Karpas-422 (cell line): ENCODE results near the gene TMTC2. TPM values are rescaled to one million over a fixed set of nuclear protein-coding genes. Genes with fewer than 3 reads are reported as not detected.

Source experiments
- DNase-seq: peaks from one replicate; pipeline ENCODE4 v3.0.0-alpha.2; 2015
- H2AFZ ChIP-seq: fragments of 200-600 bp; sonication (generic); 2 replicates; pipeline ENCODE4 v1.6.1; 2014; ENCODE audit warnings: antibody characterized with exemption, low read length, mixed read lengths
- H3K27ac ChIP-seq: fragments of 200-600 bp; sonication (generic); 2 replicates; pipeline ENCODE4 v1.5.1; 2014; ENCODE audit warnings: mild to moderate bottlenecking, low read length, moderate library complexity
- H3K27me3 ChIP-seq: fragments of 200-600 bp; sonication (generic); 2 replicates; pipeline ENCODE4 v1.6.1; 2014; ENCODE audit warnings: low read length, mixed read lengths
- H3K36me3 ChIP-seq: fragments of 200-600 bp; sonication (generic); 2 replicates; pipeline ENCODE4 v1.6.1; 2014; ENCODE audit warnings: low read length, mixed read lengths; ENCODE audit not compliant: insufficient read depth
- H3K4me1 ChIP-seq: fragments of 200-600 bp; sonication (generic); 2 replicates; pipeline ENCODE4 v1.6.1; 2014; ENCODE audit warnings: mild to moderate bottlenecking, low read length, mixed read lengths
- H3K4me2 ChIP-seq: fragments of 200-600 bp; sonication (generic); 2 replicates; pipeline ENCODE4 v1.6.1; 2014; ENCODE audit warnings: low read length, low read depth, mild to moderate bottlenecking; ENCODE audit not compliant: poor library complexity, severe bottlenecking
- H3K4me3 ChIP-seq: fragments of 200-600 bp; sonication (generic); 2 replicates; pipeline ENCODE4 v1.5.1; 2014; ENCODE audit warnings: mild to moderate bottlenecking, antibody characterized with exemption, low read length, mixed read lengths
- H3K79me2 ChIP-seq: fragments of 200-600 bp; sonication (generic); 2 replicates; pipeline ENCODE4 v1.6.1; 2014; ENCODE audit warnings: mild to moderate bottlenecking, low read length, mixed read lengths
- H3K9ac ChIP-seq: fragments of 200-600 bp; sonication (generic); 2 replicates; pipeline ENCODE4 v1.6.0; 2014; ENCODE audit warnings: low read length
- H3K9me2 ChIP-seq: fragments of 200-600 bp; sonication (generic), shearing (Covaris generic); replicated peaks from 2 replicates; pipeline ENCODE4 v1.6.0; 2014; ENCODE audit warnings: mild to moderate bottlenecking, low read length, moderate library complexity; ENCODE audit not compliant: insufficient read depth
- H3K9me3 ChIP-seq: fragments of 300-700, 200-600 bp; sonication (generic); 2 replicates; pipeline ENCODE4 v1.6.1; 2014; ENCODE audit warnings: low read length, mixed read lengths
- H4K20me1 ChIP-seq: fragments of 200-600 bp; sonication (generic); 2 replicates; pipeline ENCODE4 v1.6.1; 2014; ENCODE audit warnings: mild to moderate bottlenecking, antibody characterized with exemption, low read length, low read depth; ENCODE audit not compliant: insufficient read depth
- total RNA-seq: library from RNA; depleted of rRNA; stranded (reverse); fragments of >200 nt; shearing (Covaris generic); gene quantifications from 2 replicates; pipeline ENCODE4 v1.2.3, GENCODE V29; 2014; ENCODE audit warnings: low replicate concordance

Gene TMTC2
- total RNA-seq, 1 experiment from 2014 or later, result 5.0 TPM

DNA sequence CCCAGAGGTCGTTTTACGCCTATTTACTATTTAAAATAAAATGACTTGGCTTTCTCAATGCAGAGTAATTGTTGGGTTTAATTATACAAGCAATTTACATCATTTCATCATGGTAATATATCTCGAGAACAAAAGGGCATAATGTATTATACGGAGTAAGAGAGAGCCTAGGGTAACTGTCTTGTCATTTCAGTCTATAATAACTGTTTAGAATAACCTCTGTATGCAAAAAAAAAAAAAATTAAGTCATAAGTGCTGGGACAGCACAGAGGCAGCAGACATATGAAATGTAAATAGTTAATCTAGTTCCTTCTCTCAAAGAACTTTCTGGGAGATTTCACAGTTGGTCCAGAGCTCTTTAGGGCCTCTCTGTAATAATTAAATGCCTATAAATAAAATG lies 284.9 kb downstream of the TMTC2 start:
- no peak overlapping the region for H3K9ac ChIP-seq
- no peak overlapping the region for H3K4me2 ChIP-seq
- no peak overlapping the region for H3K27ac ChIP-seq
- no peak overlapping the region for H2AFZ ChIP-seq
- H3K79me2 ChIP-seq, result no peaks in the 10 kb centered on the region
- H4K20me1 ChIP-seq, result no peaks in the 10 kb centered on the region
- H3K4me1 ChIP-seq, result no peaks in the 10 kb centered on the region
- no peaks in the 10 kb centered on the region for H3K36me3 ChIP-seq
- DNase-seq, result no peak
- H3K4me3 ChIP-seq, result no peak overlapping the region
- no peaks in the 10 kb centered on the region for H3K27me3 ChIP-seq
- H3K9me2 ChIP-seq, result 0 out of 2 replicates have a peak, but pooled peaks cover 2% of the 10 kb centered on the region
- no peaks in the 10 kb centered on the region for H3K9me3 ChIP-seq

GRCh38 chr12:82972624-82973023 lies 285.9 kb downstream of the TMTC2 start:
- Histone ChIP-seq H3K4me3 (no peak overlapping the region), H3K79me2 (no peaks in the 10 kb centered on the region), H3K36me3 (no peaks in the 10 kb centered on the region), H3K27me3 (no peaks in the 10 kb centered on the region), H3K4me1 (no peaks in the 10 kb centered on the region), H3K9ac (no peak overlapping the region), H4K20me1 (no peaks in the 10 kb centered on the region), H3K4me2 (no peak overlapping the region), H3K9me3 (no peaks in the 10 kb centered on the region), H2AFZ (no peak overlapping the region), H3K9me2 (0 out of 2 replicates have a peak, but pooled peaks cover 2% of the 10 kb centered on the region), H3K27ac (no peak overlapping the region)
- DNase-seq, result no peak

- H3K9me3 ChIP-seq, result no peaks in the 10 kb centered on the region
Observed at GRCh38 chr12:82973592-82973991, 286.9 kb downstream of the TMTC2 start.

GRCh38 chr12:82981150-82981549 lies 294.4 kb downstream of the TMTC2 start:
- no peaks in the 10 kb centered on the region for H3K9me2 ChIP-seq
- DNase-seq, result no peak
- H2AFZ ChIP-seq, result no peak overlapping the region
- no peaks in the 10 kb centered on the region for H3K9me3 ChIP-seq
- no peaks in the 10 kb centered on the region for H4K20me1 ChIP-seq
- no peaks in the 10 kb centered on the region for H3K36me3 ChIP-seq
- no peak overlapping the region for H3K9ac ChIP-seq
- no peaks in the 10 kb centered on the region for H3K79me2 ChIP-seq
- H3K4me3 ChIP-seq, result no peak overlapping the region
- no peak overlapping the region for H3K27ac ChIP-seq
- no peaks in the 10 kb centered on the region for H3K4me1 ChIP-seq
- no peaks in the 10 kb centered on the region for H3K27me3 ChIP-seq
- no peak overlapping the region for H3K4me2 ChIP-seq

More at GRCh38 chr12:82973592-82973991, 286.9 kb downstream of the TMTC2 start:
- Histone ChIP-seq H2AFZ (no peak overlapping the region), H3K79me2 (no peaks in the 10 kb centered on the region), H3K4me3 (no peak overlapping the region), H4K20me1 (no peaks in the 10 kb centered on the region), H3K27me3 (no peaks in the 10 kb centered on the region), H3K4me1 (no peaks in the 10 kb centered on the region), H3K9ac (no peak overlapping the region), H3K4me2 (no peak overlapping the region), H3K27ac (no peak overlapping the region), H3K9me2 (0 out of 2 replicates have a peak, but pooled peaks cover 2% of the 10 kb centered on the region), H3K36me3 (no peaks in the 10 kb centered on the region)
- no peak for DNase-seq

GRCh38 chr12:82994117-82994516 lies 307.4 kb downstream of the TMTC2 start:
- H3K4me2 ChIP-seq, result no peak overlapping the region
- no peaks in the 10 kb centered on the region for H3K9me2 ChIP-seq
- H3K9ac ChIP-seq, result no peak overlapping the region
- H3K27ac ChIP-seq, result no peak overlapping the region
- H3K36me3 ChIP-seq, result no peaks in the 10 kb centered on the region
- H3K27me3 ChIP-seq, result peaks cover 1% of the 10 kb centered on the region; the same call in 1 of the 2 replicates
- no peaks in the 10 kb centered on the region for H4K20me1 ChIP-seq
- no peak for DNase-seq
- H3K79me2 ChIP-seq, result no peaks in the 10 kb centered on the region
- no peak overlapping the region for H2AFZ ChIP-seq
- H3K9me3 ChIP-seq, result no peaks in the 10 kb centered on the region
- no peak overlapping the region for H3K4me3 ChIP-seq
- no peaks in the 10 kb centered on the region for H3K4me1 ChIP-seq

- Histone ChIP-seq H3K9me2 (no peaks in the 10 kb centered on the region), H3K4me1 (no peaks in the 10 kb centered on the region), H3K27ac (no peak overlapping the region), H3K36me3 (no peaks in the 10 kb centered on the region), H3K79me2 (no peaks in the 10 kb centered on the region), H3K4me2 (no peak overlapping the region), H3K27me3 (peaks cover 3% of the 10 kb centered on the region; the same call in 1 of the 2 replicates), H4K20me1 (no peaks in the 10 kb centered on the region), H3K9ac (no peak overlapping the region), H3K4me3 (no peak overlapping the region), H2AFZ (no peak overlapping the region), H3K9me3 (no peaks in the 10 kb centered on the region)
- no peak for DNase-seq
Observed at GRCh38 chr12:82996168-82996812, 309.6 kb downstream of the TMTC2 start.

DNA sequence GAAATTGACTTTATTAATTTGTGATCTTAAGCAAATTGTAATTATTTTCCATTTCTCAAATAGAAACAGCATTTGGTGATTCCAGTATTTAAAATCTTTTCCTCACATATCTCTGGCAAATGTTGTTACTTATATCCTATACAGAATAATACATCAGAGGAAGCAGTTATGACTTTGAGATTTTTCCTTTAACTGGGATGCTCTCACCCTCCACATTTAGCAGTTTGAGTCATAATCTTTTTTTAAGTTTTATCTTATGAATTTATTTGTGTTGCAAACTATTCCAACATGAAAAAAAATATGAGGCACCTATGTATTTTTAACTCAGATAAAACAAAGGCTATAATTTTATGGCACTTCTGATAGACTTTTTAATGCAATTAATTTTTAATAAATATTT lies 311.8 kb downstream of the TMTC2 start:
- Histone ChIP-seq H3K4me3 (no peak overlapping the region), H4K20me1 (no peaks in the 10 kb centered on the region), H3K36me3 (no peaks in the 10 kb centered on the region), H3K27ac (no peak overlapping the region), H2AFZ (no peak overlapping the region), H3K79me2 (no peaks in the 10 kb centered on the region), H3K4me2 (no peak overlapping the region), H3K27me3 (peaks cover 3% of the 10 kb centered on the region; the same call in 1 of the 2 replicates), H3K4me1 (no peaks in the 10 kb centered on the region), H3K9ac (no peak overlapping the region), H3K9me3 (no peaks in the 10 kb centered on the region), H3K9me2 (no peaks in the 10 kb centered on the region)
- no peak for DNase-seq

- no peaks in the 10 kb centered on the region for H3K36me3 ChIP-seq
- no peak overlapping the region for H3K4me2 ChIP-seq
- no peak overlapping the region for H3K27ac ChIP-seq
- no peaks in the 10 kb centered on the region for H3K9me2 ChIP-seq
- no peaks in the 10 kb centered on the region for H3K4me1 ChIP-seq
- no peak overlapping the region for H3K4me3 ChIP-seq
- H4K20me1 ChIP-seq, result no peaks in the 10 kb centered on the region
- no peaks in the 10 kb centered on the region for H3K9me3 ChIP-seq
- no peaks in the 10 kb centered on the region for H3K79me2 ChIP-seq
- no peak overlapping the region for H3K9ac ChIP-seq
- no peak for DNase-seq
- peaks cover 3% of the 10 kb centered on the region; the same call in 1 of the 2 replicates for H3K27me3 ChIP-seq
- H2AFZ ChIP-seq, result no peak overlapping the region
Observed at GRCh38 chr12:83003026-83003425, 316.3 kb downstream of the TMTC2 start.
